Large intestine (tissue), 3 donors: Measurements from ENCODE around the gene CFAP61. TPM values are rescaled to one million over a fixed set of nuclear protein-coding genes. Genes with fewer than 3 reads are reported as not detected.

Source experiments
- DNase-seq, 2 donors: peaks; one replicate each; pipeline versions ENCODE4 v3.0.0 to v3.0.0-alpha.2; 2013
- H3K27ac ChIP-seq: one replicate; pipeline ENCODE4 v1.5.1; 2013; ENCODE audit warnings: low read length
- H3K27me3 ChIP-seq: 2 replicates; pipeline ENCODE4 v1.6.1; 2013; ENCODE audit warnings: low read length; ENCODE audit not compliant: control insufficient read depth, insufficient read depth
- H3K36me3 ChIP-seq: 2 replicates; pipeline ENCODE4 v1.6.1; 2013; ENCODE audit warnings: low read length; ENCODE audit not compliant: control insufficient read depth, insufficient read depth
- H3K4me1 ChIP-seq: one replicate; pipeline ENCODE4 v1.6.1; 2013; ENCODE audit warnings: low read length; ENCODE audit not compliant: control insufficient read depth, insufficient read depth
- H3K4me3 ChIP-seq: one replicate; pipeline ENCODE4 v1.5.1; 2013; ENCODE audit warnings: low read length
- H3K9me3 ChIP-seq: one replicate; pipeline ENCODE4 v1.6.1; 2013; ENCODE audit warnings: mild to moderate bottlenecking, low read depth, low read length, moderate library complexity; ENCODE audit not compliant: control insufficient read depth
- WGBS: methylation state at CpG from one replicate; pipeline ENCODE4 v1.1.5; 2013; ENCODE audit warnings: low lambda C conversion rate; ENCODE audit not compliant: insufficient coverage; 5-methylcytosine and 5-hydroxymethylcytosine counted together
- polyA plus RNA-seq: library from polyadenylated mRNA; unstranded; fragments of 120-200 nt; gene quantifications from one replicate; pipeline ENCODE4 v1.2.1, GENCODE V29; 2013

CFAP61 gene
- polyA plus RNA-seq, 1 donor: 0.36 TPM

DNA sequence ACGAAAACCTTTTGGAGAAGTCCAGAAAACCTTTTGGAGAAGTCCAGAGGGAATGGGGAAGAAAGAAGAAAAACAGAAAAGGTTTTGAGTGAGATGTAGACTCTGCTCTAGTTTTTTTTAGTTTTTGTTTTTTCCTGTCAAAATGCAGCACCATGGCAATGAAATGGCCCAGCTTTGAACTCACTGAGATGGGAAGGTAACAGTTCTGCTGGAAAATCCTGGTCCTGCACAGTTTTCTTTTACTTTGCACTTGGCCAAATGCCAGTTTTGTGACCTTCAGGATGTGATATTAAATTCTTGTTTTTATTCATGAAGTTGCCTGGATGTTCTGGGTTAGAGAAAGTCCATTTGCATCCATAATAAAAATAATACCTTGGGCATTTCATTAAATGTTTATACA is 145.7 kb downstream of the CFAP61 start:
- Histone ChIP-seq H3K27ac (no peak overlapping the region), H3K4me1 (no peaks in the 10 kb centered on the region), H3K9me3 (no peaks in the 10 kb centered on the region), H3K27me3 (peaks cover 4% of the 10 kb centered on the region), H3K4me3 (no peak overlapping the region), H3K36me3 (no peaks in the 10 kb centered on the region)
- WGBS: 86% methylated on average over 1 of the region's 1 CpG
- no peak for DNase-seq

DNA sequence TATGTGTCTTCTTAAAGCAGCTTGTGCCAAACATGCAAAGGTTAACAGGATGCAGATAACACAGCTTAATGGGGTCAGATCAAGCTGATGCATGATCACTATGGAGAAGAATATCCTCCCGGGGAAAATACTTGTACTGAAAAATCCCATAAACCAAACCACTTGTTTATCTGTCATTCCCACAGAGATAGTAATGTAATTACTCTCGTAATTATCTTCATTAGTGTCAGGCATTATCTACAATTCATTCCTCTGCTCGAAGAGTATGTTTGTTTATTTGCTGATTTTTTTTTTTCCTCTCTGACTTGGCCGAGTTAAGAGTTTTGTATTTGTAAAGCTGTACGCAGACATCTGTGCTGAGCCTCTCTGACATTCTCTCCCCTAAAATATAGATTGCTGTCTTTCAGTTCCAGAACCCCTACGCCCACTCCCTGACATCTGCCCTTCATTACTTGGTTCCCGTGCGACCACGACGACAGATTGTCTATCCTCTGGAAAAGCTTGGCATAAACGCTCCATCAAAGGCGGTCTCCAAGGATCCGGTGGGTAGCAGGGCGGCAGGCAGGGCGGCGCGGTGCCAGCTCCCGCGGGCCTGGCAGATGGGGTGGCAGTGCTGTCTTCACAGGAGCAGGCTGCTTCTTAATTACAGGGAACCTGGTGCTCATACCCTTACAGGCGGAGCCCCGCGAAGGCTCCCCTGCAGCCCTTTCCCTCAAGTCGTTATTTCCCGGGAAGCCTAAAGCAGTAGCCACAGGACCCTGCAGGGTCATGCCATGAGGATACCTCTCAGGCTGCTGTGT is 147.2 kb downstream of the CFAP61 start:
- Histone ChIP-seq H3K9me3 (no peaks in the 10 kb centered on the region), H3K4me1 (no peaks in the 10 kb centered on the region), H3K36me3 (no peaks in the 10 kb centered on the region), H3K27me3 (peaks cover 4% of the 10 kb centered on the region), H3K27ac (no peak overlapping the region), H3K4me3 (no peak overlapping the region)
- 7% methylated on average over 2 of the region's 24 CpGs for WGBS
- peak in 1 of 2 donors; percentile 11 for DNase-seq

DNA sequence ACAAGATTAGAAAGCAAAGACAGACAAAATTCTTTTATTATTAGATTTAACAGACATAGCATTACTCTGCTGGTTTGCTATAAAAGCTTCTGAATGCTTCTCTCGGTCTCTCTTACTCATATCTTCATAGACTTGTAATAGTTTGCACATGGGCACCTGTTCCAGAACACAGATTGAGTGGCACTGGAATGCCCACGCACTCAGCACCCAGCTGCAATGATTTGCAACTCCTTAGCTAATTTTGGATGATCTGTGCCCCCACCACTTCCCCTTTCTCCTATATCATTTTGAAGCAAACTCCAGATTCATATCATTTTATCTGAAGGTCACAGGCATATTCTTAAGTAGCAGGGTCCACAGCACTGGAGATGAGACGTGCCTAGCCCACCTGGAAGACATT is 148.8 kb downstream of the CFAP61 start:
- Histone ChIP-seq H3K9me3 (no peaks in the 10 kb centered on the region), H3K36me3 (no peaks in the 10 kb centered on the region), H3K27me3 (peaks cover 4% of the 10 kb centered on the region), H3K27ac (no peak overlapping the region), H3K4me3 (no peak overlapping the region), H3K4me1 (no peaks in the 10 kb centered on the region)
- no CpG with 5 or more reads among the region's 3 CpGs for WGBS
- no peak for DNase-seq

DNA sequence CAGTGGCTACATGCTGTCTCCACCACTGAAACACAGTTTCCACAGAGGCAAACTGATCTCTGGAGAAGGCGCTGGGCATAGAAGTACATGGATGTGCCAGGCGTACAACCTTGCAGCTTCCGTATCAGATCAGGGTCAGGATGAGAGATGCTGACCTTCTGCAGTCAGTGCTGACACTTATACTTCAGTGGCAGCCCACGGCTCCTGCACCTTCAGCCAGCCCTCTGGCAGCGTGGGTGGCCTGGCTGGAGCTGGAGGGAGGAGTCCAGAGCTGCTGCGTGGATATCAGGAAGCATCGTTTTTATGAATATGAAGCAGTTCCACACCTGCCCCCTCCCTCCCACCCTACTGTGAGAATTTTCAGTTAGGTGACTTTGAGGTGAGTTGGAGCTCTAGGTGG is 149.3 kb downstream of the CFAP61 start:
- Histone ChIP-seq H3K36me3 (no peaks in the 10 kb centered on the region), H3K27me3 (peaks cover 4% of the 10 kb centered on the region), H3K4me1 (no peaks in the 10 kb centered on the region), H3K4me3 (no peak overlapping the region), H3K27ac (no peak overlapping the region), H3K9me3 (no peaks in the 10 kb centered on the region)
- no CpG with 5 or more reads among the region's 7 CpGs for WGBS
- no peak for DNase-seq

DNA sequence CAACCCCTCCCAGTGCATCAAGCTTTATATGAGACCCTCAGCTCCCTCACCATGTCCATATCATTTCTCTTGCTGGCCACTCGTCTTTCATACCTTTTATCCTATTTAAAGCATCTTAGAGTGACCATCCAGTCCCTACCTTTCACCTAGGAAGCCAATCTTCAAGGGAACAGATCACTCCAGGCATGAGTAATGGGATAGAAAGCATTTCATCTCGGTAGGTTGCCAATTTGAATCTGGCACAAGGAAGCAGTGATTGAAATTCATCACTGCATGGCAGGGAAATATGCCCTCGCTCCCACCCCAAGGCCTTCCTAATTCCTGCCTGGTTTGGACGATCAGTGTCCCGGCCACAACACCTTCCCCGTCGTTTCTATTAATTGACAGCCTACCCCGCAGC is 150.4 kb downstream of the CFAP61 start:
- no CpG with 5 or more reads among the region's 8 CpGs for WGBS
- H3K27ac ChIP-seq: no peak overlapping the region
- no peak for DNase-seq
- no peaks in the 10 kb centered on the region for H3K4me1 ChIP-seq
- H3K36me3 ChIP-seq: no peaks in the 10 kb centered on the region
- H3K4me3 ChIP-seq: no peak overlapping the region
- no peaks in the 10 kb centered on the region for H3K9me3 ChIP-seq
- H3K27me3 ChIP-seq: peaks cover 6% of the 10 kb centered on the region

DNA sequence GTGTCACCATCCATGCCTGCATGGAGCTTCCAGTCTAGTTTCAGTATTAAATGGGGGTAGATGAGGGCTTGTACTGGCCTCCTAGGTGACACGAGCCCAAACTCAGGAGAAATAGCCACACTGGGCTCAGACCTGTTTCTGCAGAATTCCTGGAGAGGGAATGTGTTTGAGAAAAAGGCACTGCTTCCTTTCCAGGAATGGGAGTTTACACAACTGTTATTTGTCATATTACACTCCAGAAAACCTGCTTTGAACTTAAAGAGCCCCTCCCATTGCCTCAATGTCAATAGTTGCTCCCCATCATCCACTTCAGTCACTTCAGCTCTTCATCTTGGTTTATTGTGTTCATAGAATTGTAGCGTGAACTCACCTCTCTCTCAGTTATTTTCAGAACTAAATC is 151.5 kb downstream of the CFAP61 start:
- Histone ChIP-seq H3K27ac (no peak overlapping the region), H3K27me3 (peaks cover 6% of the 10 kb centered on the region), H3K4me3 (no peak overlapping the region), H3K9me3 (no peaks in the 10 kb centered on the region), H3K36me3 (no peaks in the 10 kb centered on the region), H3K4me1 (no peaks in the 10 kb centered on the region)
- 100% methylated on average over 1 of the region's 2 CpGs for WGBS
- DNase-seq: no peak

DNA sequence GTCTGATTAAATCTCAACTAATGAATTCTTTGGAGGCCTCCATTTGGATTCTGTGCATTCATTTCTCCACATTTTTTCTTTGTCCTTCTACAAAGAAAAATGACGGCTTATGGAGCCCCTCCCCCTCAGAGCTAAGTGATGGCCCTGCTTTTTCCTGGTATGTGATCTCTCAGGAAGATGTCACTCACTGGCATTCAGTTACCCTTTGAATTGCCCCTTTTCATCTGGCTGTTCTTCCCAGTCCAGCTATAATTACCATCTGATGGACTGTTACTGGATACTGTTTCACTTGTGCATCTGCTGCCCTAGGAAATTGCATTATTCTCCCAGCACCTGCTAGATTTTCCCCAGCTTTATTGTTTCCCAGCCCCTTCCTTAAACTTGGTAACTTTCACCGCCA is 151.9 kb downstream of the CFAP61 start:
- DNase-seq: no peak
- 83% methylated on average over 1 of the region's 2 CpGs for WGBS
- peaks cover 6% of the 10 kb centered on the region for H3K27me3 ChIP-seq
- H3K4me3 ChIP-seq: no peak overlapping the region
- H3K36me3 ChIP-seq: no peaks in the 10 kb centered on the region
- no peaks in the 10 kb centered on the region for H3K9me3 ChIP-seq
- no peak overlapping the region for H3K27ac ChIP-seq
- no peaks in the 10 kb centered on the region for H3K4me1 ChIP-seq

DNA sequence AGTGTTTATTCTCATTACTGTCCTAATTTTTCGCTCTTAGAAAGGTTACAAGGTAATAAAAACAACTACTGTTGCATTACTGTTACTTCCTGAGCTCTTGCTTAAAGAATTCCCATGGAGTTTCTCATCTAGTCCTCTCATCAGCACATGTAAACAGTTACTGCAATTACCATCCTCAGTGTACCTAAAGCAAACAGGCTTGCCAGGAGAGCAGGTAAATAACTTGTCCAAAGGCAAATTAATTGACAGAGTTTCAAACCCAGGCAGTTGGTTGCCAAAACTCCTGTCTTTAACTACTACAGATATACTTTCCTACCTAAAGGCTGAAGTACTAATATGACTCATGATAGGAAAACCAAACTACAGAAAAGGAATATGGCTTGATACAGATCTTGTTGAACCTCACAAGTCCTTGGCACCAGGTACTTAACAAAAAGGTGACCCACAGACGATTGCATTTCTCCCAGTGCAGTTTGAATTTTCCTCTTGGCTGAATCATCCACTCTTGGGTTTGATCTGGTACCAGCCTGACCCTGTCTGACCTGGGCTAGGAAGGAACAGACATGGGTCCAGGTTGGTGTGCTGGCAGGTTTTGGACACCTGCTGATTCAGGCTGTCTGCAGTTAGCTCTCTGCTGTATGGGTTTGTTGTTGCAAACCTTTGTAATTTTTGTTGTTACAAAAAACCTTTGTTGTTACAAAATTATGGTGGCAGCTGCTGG is 153.0 kb downstream of the CFAP61 start:
- Histone ChIP-seq H3K27ac (no peak overlapping the region), H3K9me3 (no peaks in the 10 kb centered on the region), H3K36me3 (no peaks in the 10 kb centered on the region), H3K4me1 (no peaks in the 10 kb centered on the region), H3K27me3 (peaks cover 6% of the 10 kb centered on the region), H3K4me3 (no peak overlapping the region)
- WGBS: no CpG with 5 or more reads among the region's 2 CpGs
- no peak for DNase-seq

DNA sequence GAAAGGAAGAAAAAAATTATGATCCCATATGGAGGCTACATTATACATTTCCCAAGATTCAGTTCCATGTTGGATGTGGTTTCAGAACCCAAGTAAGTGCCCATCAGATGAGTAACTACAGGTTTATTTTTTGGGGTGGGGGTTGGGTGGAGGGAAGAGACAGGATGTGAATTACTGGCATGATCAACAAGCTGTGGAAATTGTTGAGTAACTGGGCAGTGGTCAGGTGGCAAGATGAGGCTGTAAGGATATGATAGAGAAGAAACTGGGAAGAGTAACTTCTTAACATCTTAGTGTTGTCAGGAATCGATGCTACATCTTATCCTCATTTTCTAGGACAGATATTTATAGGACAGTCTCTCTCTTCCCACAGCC is 153.5 kb downstream of the CFAP61 start:
- peaks cover 6% of the 10 kb centered on the region for H3K27me3 ChIP-seq
- no peak overlapping the region for H3K27ac ChIP-seq
- H3K36me3 ChIP-seq: no peaks in the 10 kb centered on the region
- no peaks in the 10 kb centered on the region for H3K9me3 ChIP-seq
- H3K4me3 ChIP-seq: no peak overlapping the region
- H3K4me1 ChIP-seq: no peaks in the 10 kb centered on the region
- WGBS: no CpG with 5 or more reads among the region's 1 CpG
- no peak for DNase-seq

DNA sequence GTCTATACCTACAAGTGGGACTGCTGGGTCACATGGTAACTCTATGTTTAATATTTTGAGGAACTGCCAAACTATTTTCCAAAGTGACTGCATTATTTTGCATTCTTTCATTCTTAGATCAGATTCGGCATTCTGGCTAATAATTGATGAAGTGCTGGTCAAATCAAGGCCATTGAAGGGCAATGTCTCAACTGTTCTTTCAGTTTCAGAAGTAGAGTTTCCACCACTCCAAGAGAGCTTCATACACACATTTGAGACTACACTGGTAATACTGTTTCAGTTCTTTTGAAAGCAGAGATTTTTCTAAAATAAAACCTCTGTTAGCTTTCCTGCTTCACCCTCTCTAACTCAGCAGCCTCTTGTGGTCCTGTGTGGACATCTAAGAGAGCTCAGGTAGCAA is 154.5 kb downstream of the CFAP61 start:
- no peaks in the 10 kb centered on the region for H3K4me1 ChIP-seq
- no peaks in the 10 kb centered on the region for H3K9me3 ChIP-seq
- H3K4me3 ChIP-seq: no peak overlapping the region
- no peak overlapping the region for H3K27ac ChIP-seq
- peaks cover 2% of the 10 kb centered on the region for H3K27me3 ChIP-seq
- H3K36me3 ChIP-seq: no peaks in the 10 kb centered on the region
- DNase-seq: no peak
- WGBS: no CpG with 5 or more reads among the region's 1 CpG
